AG10803 (cell line): ENCODE measurements around the gene LRRC18.

Experiments used
- DNase-seq: peaks from one replicate; pipeline ENCODE4 v3.0.0; 2010; ENCODE audit warnings: low read depth
- H3K4me3 ChIP-seq: 2 replicates; pipeline ENCODE4 v1.5.1; 2011; ENCODE audit warnings: mild to moderate bottlenecking, low read length, control low read depth
- CTCF ChIP-seq: conservative IDR thresholded peaks from 2 replicates; pipeline ENCODE4 v1.5.1; 2011; ENCODE audit warnings: mild to moderate bottlenecking, low read length, control low read depth, inconsistent platforms

Gene LRRC18

GRCh38 chr10:48882881-48883280 is 56.8 kb downstream of the LRRC18 start:
- no peak for TF ChIP-seq CTCF
- H3K4me3 ChIP-seq = no peak overlapping the region
- DNase-seq = no peak

- DNase-seq = no peak
- no peak for TF ChIP-seq CTCF
These were observed 57.7 kb downstream of the LRRC18 start for GRCh38 chr10:48881937-48882336.

GRCh38 chr10:48880016-48880705 is 59.5 kb downstream of the LRRC18 start:
- no peak overlapping the region for H3K4me3 ChIP-seq
- no peak for DNase-seq
- no peak for TF ChIP-seq CTCF

More at GRCh38 chr10:48881937-48882336, 57.7 kb downstream of the LRRC18 start:
- no peak overlapping the region for H3K4me3 ChIP-seq

- H3K4me3 ChIP-seq = no peak overlapping the region
- no peak for DNase-seq
- TF ChIP-seq CTCF = no peak
These were observed 60.2 kb downstream of the LRRC18 start for GRCh38 chr10:48879451-48879850.

GRCh38 chr10:48878091-48878490 is 61.5 kb downstream of the LRRC18 start:
- no peak for DNase-seq
- no peak overlapping the region for H3K4me3 ChIP-seq
- no peak for TF ChIP-seq CTCF

- TF ChIP-seq CTCF = no peak
- no peak for DNase-seq
- no peak overlapping the region for H3K4me3 ChIP-seq
These were observed 67.4 kb downstream of the LRRC18 start for GRCh38 chr10:48872234-48872633.
